GM11168 (cell line): Measurements from ENCODE around the gene SIDT1.

Source experiments
- in situ Hi-C: fragments of 300-500 bp; cut with MboI; formaldehyde crosslinking; loops from one replicate; pipeline ENCODE4 v1.12.0; 2022; ENCODE audit warnings: low sequenced_read_pairs; ENCODE audit not compliant: unreplicated experiment

The SIDT1 gene

DNA sequence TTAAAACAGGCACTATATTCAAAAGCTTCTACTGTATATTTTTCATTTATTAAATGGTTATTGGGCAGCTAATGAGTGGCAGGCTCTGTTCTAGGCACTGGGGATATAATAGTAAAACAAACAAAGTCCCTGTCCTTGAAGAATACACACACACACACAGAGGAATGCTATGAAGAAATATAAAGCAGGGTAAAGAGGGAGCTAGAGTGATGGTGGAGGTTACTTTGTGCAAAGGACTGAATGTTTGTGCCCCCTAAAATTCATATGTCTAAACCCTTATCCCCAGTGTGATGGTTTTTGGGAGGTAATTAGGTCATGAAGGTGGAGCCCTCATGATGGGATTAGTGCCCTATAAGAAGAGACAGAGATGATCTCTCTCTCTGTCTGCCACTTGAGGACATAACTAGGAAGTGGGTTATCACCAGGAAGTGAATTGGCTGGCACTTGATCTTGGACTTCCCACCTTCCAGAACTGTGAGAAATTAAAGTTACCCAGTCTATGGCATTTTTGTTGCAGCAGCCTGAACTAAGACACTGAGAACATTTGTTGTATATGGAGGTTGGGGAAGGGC lies 132.3 kb downstream of the SIDT1 start:
- in situ Hi-C loops: no loop called here

DNA sequence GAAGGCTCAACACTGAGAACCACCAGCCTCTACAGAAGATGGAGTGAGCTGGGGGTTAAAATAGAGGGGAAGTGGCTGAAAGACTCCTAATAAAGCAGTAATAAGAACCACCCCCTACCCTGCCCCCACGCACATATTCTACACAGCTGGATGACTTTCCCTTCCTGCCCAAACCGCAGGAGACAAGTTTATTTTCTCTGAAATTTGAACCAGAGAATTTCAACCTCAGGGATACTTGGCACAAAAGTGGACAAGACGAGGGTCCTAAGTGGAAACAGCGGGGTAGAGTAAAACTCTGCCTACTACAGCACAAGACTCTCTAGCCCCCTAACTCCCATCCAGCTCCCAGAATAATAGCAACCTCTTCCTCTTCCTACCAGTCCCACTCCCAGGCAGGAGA lies 135.7 kb downstream of the SIDT1 start:
- in situ Hi-C loops: no loop called here

DNA sequence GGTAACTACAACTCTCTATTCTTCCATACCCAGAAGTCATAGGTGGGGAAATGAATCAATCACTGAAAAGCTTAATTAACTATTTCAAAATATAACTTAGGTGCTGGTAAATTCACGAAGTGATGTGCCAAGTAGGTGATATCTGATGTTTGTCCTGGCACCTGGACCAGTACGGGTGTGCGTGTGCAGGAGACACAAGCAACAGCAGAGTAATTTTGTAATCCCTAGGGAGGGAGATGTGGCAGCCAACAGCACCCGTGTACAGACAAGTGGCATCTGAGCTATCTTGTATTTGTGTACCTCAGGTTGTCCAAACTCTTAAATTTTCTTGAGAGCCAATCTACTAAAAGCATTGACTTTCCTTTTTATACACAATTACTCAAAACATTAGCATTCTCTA lies 141.2 kb downstream of the SIDT1 start:
- in situ Hi-C loops: no loop called here

DNA sequence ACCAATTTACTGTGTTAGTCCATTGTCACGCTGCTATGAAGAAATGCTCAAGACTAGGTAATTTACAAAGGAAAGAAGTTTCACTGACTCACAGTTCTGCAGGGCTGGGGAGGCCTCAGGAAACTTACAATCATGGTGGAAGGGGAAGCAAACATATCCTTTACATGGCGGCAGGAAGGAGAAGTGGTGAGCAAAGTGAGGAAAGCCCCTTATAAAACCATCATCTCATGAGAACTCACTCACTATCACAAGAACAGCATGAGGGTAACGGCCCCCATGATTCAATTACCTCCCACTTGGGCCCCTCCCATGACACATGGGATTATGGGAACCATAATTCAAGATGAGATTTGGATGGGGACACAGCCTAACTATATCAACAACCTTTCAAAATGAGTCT lies 143.9 kb downstream of the SIDT1 start:
- in situ Hi-C loops: no loop called here

DNA sequence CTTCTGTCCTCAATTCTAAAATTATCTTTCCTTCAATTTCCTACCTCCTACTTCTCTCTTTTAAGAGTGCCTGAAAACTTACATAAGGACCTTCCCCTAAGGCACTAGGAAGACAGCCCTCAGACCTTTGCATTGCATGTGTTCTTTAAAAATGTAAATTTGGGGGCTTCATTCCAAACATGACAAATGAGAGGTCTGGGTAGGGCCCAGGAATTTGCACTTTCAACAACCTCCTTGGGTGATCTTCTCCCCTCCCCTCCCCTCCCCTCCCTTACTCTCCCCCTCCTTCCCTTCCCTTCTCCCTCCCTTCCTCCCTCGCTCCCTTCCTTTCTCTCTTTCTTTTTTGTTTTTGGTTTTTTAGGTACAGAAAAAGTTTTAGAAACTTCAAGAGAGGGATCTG lies 145.4 kb downstream of the SIDT1 start:
- in situ Hi-C loops: no loop called here

DNA sequence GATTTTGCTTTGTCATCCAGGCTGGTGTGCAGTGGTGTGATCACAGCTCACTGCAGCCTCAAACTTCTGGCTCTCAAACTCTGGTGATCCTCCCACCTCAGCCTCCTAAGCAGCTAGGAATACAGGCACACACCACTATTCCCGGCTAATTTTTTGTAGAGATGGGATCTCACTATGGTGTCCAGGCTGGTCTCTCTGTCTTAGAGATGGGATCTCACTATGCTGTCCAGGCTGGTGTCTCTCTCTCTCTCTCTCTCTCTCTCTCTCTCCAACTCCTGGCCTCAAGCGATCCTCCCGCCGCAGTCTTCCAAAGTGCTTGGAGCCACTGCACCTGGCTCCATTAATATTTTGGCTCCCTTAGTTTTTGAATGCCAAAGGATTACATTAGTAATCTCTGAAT lies 146.4 kb downstream of the SIDT1 start:
- in situ Hi-C loops: no loop called here
